H1 (cell line): ENCODE measurements around the gene SH2D1B. TPM values are rescaled to one million over a fixed set of nuclear protein-coding genes. Genes with fewer than 3 reads are reported as not detected.

Experiments
- CTCF ChIA-PET: fragments of 300-600 bp; sonication (Branson Sonifier 250); formaldehyde crosslinking; loops from one replicate; lab custom pipeline; 2021; ENCODE audit not compliant: partially characterized antibody; lab: Charles Lee
- POLR2A ChIA-PET: fragments of 300-600 bp; sonication (Branson Sonifier 250); formaldehyde crosslinking; loops from one replicate; lab custom pipeline; 2021; ENCODE audit warnings: inconsistent platforms; ENCODE audit not compliant: partially characterized antibody; lab: Charles Lee
- DNase-seq, 2 experiments: peaks; one replicate each; pipeline versions ENCODE4 v3.0.0 to v3.0.0-alpha.2; 2010 to 2022; ENCODE audit warnings: low spot score in 2 of 2, low read depth in 1 of 2, mixed read lengths in 1 of 2
- FAIRE-seq: peaks from 2 replicates; lab custom pipeline; 2011; peaks lifted over from hg19 to GRCh38; lab: Jason Lieb, UNC
- H2AFZ ChIP-seq: 2 replicates; pipeline ENCODE4 v1.8.1; 2012; ENCODE audit warnings: low read length, inconsistent platforms
- H2AK5ac ChIP-seq: 2 replicates; pipeline ENCODE4 v1.6.1; 2013; ENCODE audit warnings: low read depth, low read length
- H2BK120ac ChIP-seq: replicated peaks from 2 replicates; pipeline ENCODE3; 2013; ENCODE audit warnings: low read depth, low read length, inconsistent platforms
- H2BK12ac ChIP-seq: 2 replicates; pipeline ENCODE4 v1.6.1; 2013; ENCODE audit warnings: low read depth, low read length
- H2BK15ac ChIP-seq: 2 replicates; pipeline ENCODE4 v1.6.1; 2013; ENCODE audit warnings: low read length
- H2BK20ac ChIP-seq: 2 replicates; pipeline ENCODE4 v1.6.1; 2013; ENCODE audit warnings: low read length
- H2BK5ac ChIP-seq: 2 replicates; pipeline ENCODE4 v1.6.1; 2013; ENCODE audit warnings: low read depth, low read length
- H3K14ac ChIP-seq: 2 replicates; pipeline ENCODE4 v1.6.1; 2013; ENCODE audit warnings: inconsistent platforms; ENCODE audit not compliant: insufficient read length
- H3K18ac ChIP-seq: 2 replicates; pipeline ENCODE4 v1.6.1; 2013; ENCODE audit warnings: low read length; ENCODE audit errors: extremely low read depth
- H3K23ac ChIP-seq: 2 replicates; pipeline ENCODE4 v1.6.1; 2013; ENCODE audit warnings: inconsistent platforms; ENCODE audit not compliant: insufficient read length
- H3K23me2 ChIP-seq: 2 replicates; pipeline ENCODE4 v1.6.1; 2013; ENCODE audit warnings: low read depth, low read length
- H3K27ac ChIP-seq: 2 replicates; pipeline ENCODE4 v1.6.1; 2011; ENCODE audit warnings: low read depth, low read length, inconsistent platforms
- H3K27me3 ChIP-seq, 4 experiments: replicated peaks in 1 of 4; 1 replicate in 1 of 4; 2 replicates in 3 of 4; pipeline versions ENCODE4 v1.6.1 to v1.8.1; 2011 to 2013; ENCODE audit warnings: low read length in 3 of 4, mild to moderate bottlenecking in 3 of 4, inconsistent platforms in 2 of 4, mixed read lengths in 2 of 4, moderate library complexity in 1 of 4; ENCODE audit not compliant: control insufficient read depth in 3 of 4, insufficient read depth in 3 of 4; ENCODE audit errors: extremely low read depth in 1 of 4
- H3K36me3 ChIP-seq, 4 experiments: 2 replicates each; pipeline versions ENCODE4 v1.6.1 to v1.8.1; 2011 to 2013; ENCODE audit warnings: mild to moderate bottlenecking in 4 of 4, low read length in 3 of 4, moderate library complexity in 2 of 4, control low read depth in 1 of 4, inconsistent platforms in 1 of 4; ENCODE audit not compliant: insufficient read depth in 4 of 4, control insufficient read depth in 2 of 4
- H3K4ac ChIP-seq: replicated peaks from 2 replicates; pipeline ENCODE3; 2013; ENCODE audit warnings: low read length, low read depth, mixed read lengths, inconsistent platforms; ENCODE audit not compliant: insufficient read length
- H3K4me1 ChIP-seq, 4 experiments: replicated peaks in 1 of 4; 1 replicate in 1 of 4; 2 replicates in 3 of 4; pipeline versions ENCODE4 v1.6.1 to v1.8.1; 2011 to 2013; ENCODE audit warnings: low read length in 3 of 4, inconsistent platforms in 2 of 4, mixed read lengths in 1 of 4; ENCODE audit not compliant: insufficient read depth in 4 of 4, control insufficient read depth in 3 of 4
- H3K4me2 ChIP-seq, 2 experiments: 2 replicates each; pipeline versions ENCODE4 v1.6.1 to v1.8.1; 2011 to 2013; ENCODE audit warnings: low read depth in 2 of 2, low read length in 2 of 2, control low read depth in 1 of 2, inconsistent platforms in 1 of 2, mild to moderate bottlenecking in 1 of 2; ENCODE audit not compliant: insufficient read depth in 1 of 2
- H3K4me3 ChIP-seq, 4 experiments: fragments of 200-600, 300-600 bp in 1 of 4; sonication (generic), shearing (Covaris generic), sonication (Bioruptor Twin) in 1 of 4; 2 replicates each; pipeline versions ENCODE4 v1.5.1 to v1.8.1; 2011 to 2016; ENCODE audit warnings: low read length in 4 of 4, low read depth in 3 of 4, control low read depth in 2 of 4, inconsistent platforms in 2 of 4, mild to moderate bottlenecking in 2 of 4, mixed read lengths in 1 of 4, moderate library complexity in 1 of 4; ENCODE audit not compliant: insufficient read depth in 2 of 4; ENCODE audit errors: extremely low read depth in 1 of 4
- H3K56ac ChIP-seq: replicated peaks from 2 replicates; pipeline ENCODE3; 2013; ENCODE audit warnings: low read depth, mild to moderate bottlenecking, mixed read lengths, low read length, inconsistent platforms; ENCODE audit not compliant: insufficient read length
- H3K79me1 ChIP-seq: 2 replicates; pipeline ENCODE4 v1.6.1; 2013; ENCODE audit warnings: low read depth, low read length, control low read depth
- H3K79me2 ChIP-seq, 2 experiments: 2 replicates each; pipeline versions ENCODE4 v1.6.1 to v1.8.1; 2012 to 2013; ENCODE audit warnings: low read length in 2 of 2, mild to moderate bottlenecking in 2 of 2, inconsistent platforms in 1 of 2; ENCODE audit not compliant: insufficient read depth in 2 of 2, control insufficient read depth in 1 of 2
- H3K9ac ChIP-seq, 4 experiments: replicated peaks in 1 of 4; 1 replicate in 1 of 4; 2 replicates in 3 of 4; pipeline versions ENCODE4 v1.6.1 to v1.8.1; 2011 to 2013; ENCODE audit warnings: low read depth in 3 of 4, low read length in 3 of 4, control low read depth in 2 of 4, mild to moderate bottlenecking in 2 of 4, moderate library complexity in 2 of 4, inconsistent platforms in 1 of 4; ENCODE audit errors: extremely low read depth in 1 of 4
- H3K9me3 ChIP-seq, 2 experiments: 2 replicates each; pipeline versions ENCODE4 v1.6.1 to v1.8.1; 2012 to 2013; ENCODE audit warnings: mild to moderate bottlenecking in 2 of 2, moderate library complexity in 2 of 2, control low read depth in 1 of 2, inconsistent platforms in 1 of 2, low read depth in 1 of 2, low read length in 1 of 2, mixed read lengths in 1 of 2; ENCODE audit not compliant: insufficient read depth in 2 of 2
- H4K20me1 ChIP-seq, 2 experiments: replicated peaks in 1 of 2; 2 replicates each; pipeline versions ENCODE3 to v1.8.1; 2011 to 2013; ENCODE audit warnings: inconsistent platforms in 2 of 2, low read length in 2 of 2, mild to moderate bottlenecking in 1 of 2; ENCODE audit not compliant: insufficient read depth in 2 of 2, control insufficient read depth in 1 of 2
- H4K5ac ChIP-seq: 2 replicates; pipeline ENCODE4 v1.6.1; 2013; ENCODE audit warnings: low read length, low read depth, mixed read lengths, inconsistent platforms; ENCODE audit not compliant: insufficient read length
- H4K8ac ChIP-seq: 2 replicates; pipeline ENCODE4 v1.8.0; 2013; ENCODE audit warnings: mild to moderate bottlenecking, moderate library complexity, low read length, inconsistent platforms; ENCODE audit not compliant: insufficient read depth; ENCODE audit errors: extremely low read depth
- H4K91ac ChIP-seq: replicated peaks from 2 replicates; pipeline ENCODE3; 2013; ENCODE audit warnings: low read length, mixed read lengths, inconsistent platforms; ENCODE audit not compliant: insufficient read length
- WGBS, 2 experiments: shearing (Covaris generic) in 1 of 2; methylation state at CpG; one replicate each; pipeline versions ENCODE4 v1.1.6 to v1.1.7; 2013 to 2015; ENCODE audit warnings: low lambda C conversion rate in 2 of 2, mixed read lengths in 2 of 2, inconsistent platforms in 1 of 2, low coverage in 1 of 2, missing lambda C conversion rate in 1 of 2; ENCODE audit not compliant: insufficient replicate concordance in 2 of 2, insufficient coverage in 1 of 2, insufficient read length in 1 of 2; ENCODE audit errors: extremely low coverage in 1 of 2, missing lambda C conversion rate in 1 of 2; 5-methylcytosine and 5-hydroxymethylcytosine counted together
- polyA plus RNA-seq, 7 experiments: library from polyadenylated mRNA; depleted of rRNA in 3 of 7; stranded (reverse) in 5 of 7; unstranded in 2 of 7; fragments of >200 nt in 5 of 7; fragments of 200-250 nt in 2 of 7; gene quantifications; 1 replicate in 5 of 7; 2 replicates in 1 of 7; 4 replicates in 1 of 7; pipeline versions ENCODE4 v1.2.1 to v1.2.3, GENCODE V29; 2011 to 2013; ENCODE audit warnings: missing spikeins in 2 of 7, mixed read lengths in 2 of 7
- total RNA-seq: library from RNA; stranded (reverse); fragmentation: NEBNext Ultra II Directional; extraction: Animal tissue kit (Norgen Biotek cat#: 25700); gene quantifications from 2 replicates; pipeline ENCODE4 v1.2.1, GENCODE V29; 2021

Gene SH2D1B
- total and polyA plus RNA-seq, 2 of the 8 experiments (the other 6 are each of a cell fraction or from before 2014, with no cell fraction given): not detected

GRCh38 chr1:162383516-162383915 lies 28.4 kb downstream of the SH2D1B start:
- H2BK20ac ChIP-seq: no peak overlapping the region
- CTCF ChIA-PET: interaction anchor here (0.7 to 8.1 kb wide), 5 partner anchors 8 to 327 kb away, joined by 3 to 44 read pairs (median 5); no protein-coding TSS in a partner anchor

More at GRCh38 chr1:162383516-162383915, 28.4 kb downstream of the SH2D1B start:
- H3K56ac ChIP-seq: no peak overlapping the region
- H3K14ac ChIP-seq: no peak overlapping the region
- H3K4me1 ChIP-seq: peaks cover 0 to 2% (median 0%) of the 10 kb centered on the region in 4 experiments; a peak in 2 of 7 replicates
- no peak overlapping the region for H2AK5ac ChIP-seq
- H3K27me3 ChIP-seq: no peaks in the 10 kb centered on the region
- no peak for FAIRE-seq
- no peak for DNase-seq
- peaks cover 0 to 5% (median 2%) of the 10 kb centered on the region in 4 experiments; a peak in 1 of 8 replicates for H3K36me3 ChIP-seq
- no peak overlapping the region for H3K23ac ChIP-seq
- 93% methylated on average over 8 of the region's 8 CpGs; no CpG with 5 or more reads in 1 of the 2 experiments for WGBS, 2 experiments
- no peak overlapping the region for H4K91ac ChIP-seq
- H3K9ac ChIP-seq: no peak overlapping the region
- no peak overlapping the region for H2BK120ac ChIP-seq
- H3K79me2 ChIP-seq: no peaks in the 10 kb centered on the region
- no peaks in the 10 kb centered on the region for H4K20me1 ChIP-seq
- H3K79me1 ChIP-seq: no peaks in the 10 kb centered on the region
- no peaks in the 10 kb centered on the region for H3K23me2 ChIP-seq
- H4K8ac ChIP-seq: no peak overlapping the region
- H3K27ac ChIP-seq: no peak overlapping the region
- H3K4ac ChIP-seq: no peak overlapping the region
- no peaks in the 10 kb centered on the region for H3K9me3 ChIP-seq
- H2BK12ac ChIP-seq: no peak overlapping the region
- H4K5ac ChIP-seq: no peak overlapping the region
- no peak overlapping the region for H3K4me3 ChIP-seq
- H3K18ac ChIP-seq: no peak overlapping the region
- POLR2A ChIA-PET: no interaction called here
- no peak overlapping the region for H2BK15ac ChIP-seq
- no peak overlapping the region for H2BK5ac ChIP-seq
- H3K4me2 ChIP-seq: no peak overlapping the region
- no peak overlapping the region for H2AFZ ChIP-seq
